Pancreas (tissue), 10 donors: ENCODE data around the gene PSMB2. TPM values are rescaled to one million over a fixed set of nuclear protein-coding genes. Genes with fewer than 3 reads are reported as not detected.

ENCODE experiments used
- ATAC-seq, 4 donors: fragments of 200-7000 bp; cut with Tn5 transposase; one replicate each; pipeline versions ENCODE4 v1.8.0 to v1.9.1; 2020; ENCODE audit warnings: mild to moderate bottlenecking in 4 of 4, moderate library complexity in 4 of 4
- DNase-seq, 6 donors: peaks; one replicate each; pipeline ENCODE4 v3.0.0-alpha.2; 2020
- FAIRE-seq: peaks from 2 replicates; lab custom pipeline; 2012; peaks lifted over from hg19 to GRCh38; lab: Jason Lieb, UNC
- H3K27ac ChIP-seq, 4 donors: fragments of 200-600 bp; sonication (generic); 1 replicate in 3 of 4; 2 replicates in 1 of 4; pipeline versions ENCODE4 v1.5.0 to v1.8.0; 2020
- H3K27me3 ChIP-seq, 4 donors: fragments of 200-600 bp; one replicate each; pipeline ENCODE4 v1.8.0; 2021
- H3K36me3 ChIP-seq, 3 donors: fragments of 200-600 bp; sonication (generic) in 1 of 3; one replicate each; pipeline versions ENCODE4 v1.5.0 to v1.8.0; 2020 to 2021
- H3K4me1 ChIP-seq, 3 donors: fragments of 200-600 bp; one replicate each; pipeline ENCODE4 v1.8.0; 2021
- H3K4me3 ChIP-seq, 4 donors: fragments of 200-600 bp; sonication (generic) in 2 of 4; one replicate each; pipeline versions ENCODE4 v1.5.0 to v1.8.0; 2020 to 2021
- H3K9me3 ChIP-seq, 4 donors: fragments of 200-600 bp; one replicate each; pipeline ENCODE4 v1.8.0; 2021
- CTCF ChIP-seq, 4 donors: fragments of 200-600 bp; sonication (generic) in 3 of 4; IDR thresholded peaks; one replicate each; pipeline versions ENCODE4 v1.5.0 to v1.8.0; 2021; ENCODE audit warnings: antibody characterized with exemption in 4 of 4
- WGBS, 2 donors: extraction: QIAGEN DNeasy Blood & Tissue Kit; methylation state at CpG; one replicate each; pipeline ENCODE4 v1.1.7; 2013; 5-methylcytosine and 5-hydroxymethylcytosine counted together
- intact Hi-C, 3 donors: fragments of 100-400 bp; cut with DNase I; formaldehyde crosslinking; loops; one replicate each; pipeline versions ENCODE4 v1.11.1 to v1.14.2; 2022
- polyA plus RNA-seq, 2 donors: library from polyadenylated mRNA; stranded (reverse); fragments of 200-250 nt; gene quantifications; one replicate each; pipeline ENCODE4 v1.2.3, GENCODE V29; 2013
- total RNA-seq, 6 donors: library from RNA; stranded (reverse); fragmentation: NEBNext Ultra II Directional in 4 of 6; extraction: Animal tissue kit (Norgen Biotek cat#: 25700) in 4 of 6; gene quantifications; one replicate each; pipeline versions ENCODE4 v1.2.1 to v1.2.4, GENCODE V29; 2021 to 2023
- donor health status: healthy with polysubstance abuse.
- donor health status: DM: no; HTN: no; CAD: no; lungs with moderate emphysema.
- donor health status: DM: no; HTN: no; CAD: no.
- donor health status: control.
- donor health status: control.
- donor health status: Bipolar disorder and iron deficiency.
- donor health status: DM: yes; HTN: yes; CAD: no.
- donor health status: DM: no; HTN: no; CAD: no.
- donor health status: DM: no; HTN: no; CAD: no.
- donor health status: DM: yes; HTN: yes; CAD: no.

Gene PSMB2
- total and polyA plus RNA-seq, 8 donors = 13.2 to 24.2 (median 21.0) TPM

- no peak for FAIRE-seq
- H3K27ac ChIP-seq = no peak overlapping the region
- no peak overlapping the region for H3K4me3 ChIP-seq
- no peaks in the 10 kb centered on the region for H3K9me3 ChIP-seq
- intact Hi-C loops = no loop called here
- no peaks in the 10 kb centered on the region for H3K4me1 ChIP-seq
- DNase-seq = no peak
- no peak for TF ChIP-seq CTCF (IDR thresholded peaks at IDR 0.05)
- WGBS, 2 donors = 65 to 71% methylated on average over 3 of the region's 3 CpGs
- ATAC-seq = no peak
- peaks cover 0 to 43% (median 24%) of the 10 kb centered on the region in 3 donors for H3K36me3 ChIP-seq
- H3K27me3 ChIP-seq = no peaks in the 10 kb centered on the region
These were observed 37.9 kb downstream of the PSMB2 start for GRCh38 chr1:35603468-35603867.

- Histone ChIP-seq H3K27ac (no peak overlapping the region), H3K4me1 (no peaks in the 10 kb centered on the region), H3K9me3 (no peaks in the 10 kb centered on the region), H3K36me3 (peaks cover 0 to 30% (median 16%) of the 10 kb centered on the region in 3 donors), H3K27me3 (no peaks in the 10 kb centered on the region), H3K4me3 (no peak overlapping the region)
- FAIRE-seq (no peak), ATAC-seq (no peak), DNase-seq (no peak)
- intact Hi-C loops = no loop called here
- 95 to 100% methylated on average over 3 of the region's 3 CpGs for WGBS, 2 donors
- TF ChIP-seq CTCF (IDR thresholded peaks at IDR 0.05) = no peak
These were observed 40.7 kb downstream of the PSMB2 start for GRCh38 chr1:35600593-35600992.

- Histone ChIP-seq H3K27me3 (no peaks in the 10 kb centered on the region), H3K27ac (no peak overlapping the region), H3K4me3 (no peak overlapping the region), H3K4me1 (no peaks in the 10 kb centered on the region), H3K9me3 (no peaks in the 10 kb centered on the region), H3K36me3 (peaks cover 0 to 23% (median 8%) of the 10 kb centered on the region in 3 donors)
- no peak for ATAC-seq
- 89 to 94% methylated on average over 3 of the region's 3 CpGs for WGBS, 2 donors
- no peak for TF ChIP-seq CTCF (IDR thresholded peaks at IDR 0.05)
- no peak for FAIRE-seq
- DNase-seq = no peak
- intact Hi-C loops = no loop called here
These were observed 41.9 kb downstream of the PSMB2 start for GRCh38 chr1:35599411-35599810.

GRCh38 chr1:35598895-35599294 lies 42.4 kb downstream of the PSMB2 start:
- TF ChIP-seq CTCF (IDR thresholded peaks at IDR 0.05) = no peak
- DNase-seq (no peak), ATAC-seq (no peak), FAIRE-seq (no peak)
- Histone ChIP-seq H3K4me1 (no peaks in the 10 kb centered on the region), H3K4me3 (no peak overlapping the region), H3K27me3 (no peaks in the 10 kb centered on the region), H3K9me3 (no peaks in the 10 kb centered on the region), H3K27ac (no peak overlapping the region), H3K36me3 (peaks cover 0 to 20% (median 8%) of the 10 kb centered on the region in 3 donors)
- WGBS, 2 donors = 68 to 78% methylated on average over 2 of the region's 2 CpGs
- intact Hi-C loops = no loop called here

GRCh38 chr1:35597870-35598269 lies 43.5 kb downstream of the PSMB2 start:
- WGBS, 2 donors = 85 to 90% methylated on average over 5 of the region's 5 CpGs

More at GRCh38 chr1:35597870-35598269, 43.5 kb downstream of the PSMB2 start:
- Histone ChIP-seq H3K4me3 (no peak overlapping the region), H3K9me3 (no peaks in the 10 kb centered on the region), H3K36me3 (peaks cover 0 to 12% (median 5%) of the 10 kb centered on the region in 3 donors), H3K27me3 (no peaks in the 10 kb centered on the region), H3K27ac (no peak overlapping the region), H3K4me1 (no peaks in the 10 kb centered on the region)
- DNase-seq (no peak), FAIRE-seq (no peak), ATAC-seq (no peak)
- TF ChIP-seq CTCF (IDR thresholded peaks at IDR 0.05) = no peak
- intact Hi-C loops = no loop called here
